Stimulated activated CD8-positive, alpha-beta memory T cell treated with anti-CD3 and anti-CD28 coated beads, Interleukin-4, amount 100 ng/mL, for 1 hour (primary cell): Measurements from ENCODE around the gene SET.
"Not testable (repeated sequence)": the region's sequence is repeated elsewhere in the genome, so short reads cannot be mapped to it uniquely, and the experiment has no call there.

Experiments
- DNase-seq, 2 donors: peaks; one replicate each; pipeline ENCODE4 v3.0.0-alpha.2; 2020; ENCODE audit warnings: low read depth in 2 of 2, low spot score in 1 of 2

Gene SET

DNA sequence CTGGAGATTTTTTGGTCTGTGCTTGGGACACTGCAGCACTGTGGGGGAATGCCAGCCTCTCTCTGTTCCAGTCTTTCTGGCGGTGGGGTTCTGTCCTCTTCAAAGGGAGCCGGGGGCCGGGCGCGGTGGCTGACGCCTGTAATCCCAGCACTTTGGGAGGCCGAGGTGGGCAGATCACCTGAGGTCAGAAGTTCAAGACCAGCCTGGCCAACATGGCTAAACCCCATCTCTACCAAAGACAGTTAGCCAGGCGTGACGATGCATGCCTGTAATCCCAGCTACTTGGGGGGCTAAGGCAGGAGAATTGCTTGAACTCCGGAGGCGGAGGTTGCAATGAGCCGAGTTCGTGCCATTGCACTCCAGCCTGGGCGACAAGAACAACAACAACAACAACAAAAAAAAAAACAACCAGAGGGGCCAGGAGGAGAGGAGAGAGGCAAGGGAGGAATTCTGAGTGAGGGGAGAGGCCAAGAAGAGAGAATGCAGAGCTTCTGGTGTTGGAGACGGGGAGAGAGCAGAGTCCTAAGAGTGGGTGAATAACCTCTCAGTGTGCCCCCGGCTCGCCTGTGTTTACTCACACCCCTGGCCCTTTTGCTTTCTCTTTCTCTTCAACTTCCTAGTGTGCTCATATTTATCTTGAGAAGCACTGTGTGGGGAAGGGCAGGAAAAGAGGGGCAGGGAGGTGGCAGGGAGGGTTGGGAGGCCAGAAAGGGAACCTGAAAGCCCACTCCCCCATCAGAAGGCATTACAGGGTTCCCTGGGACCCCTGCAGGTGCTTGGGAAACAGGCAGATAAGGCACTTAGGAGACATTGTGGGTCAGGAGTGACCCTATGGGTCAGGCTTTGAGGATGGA lies 3.2 kb upstream of the SET start:
- DNase-seq: no peak

DNA sequence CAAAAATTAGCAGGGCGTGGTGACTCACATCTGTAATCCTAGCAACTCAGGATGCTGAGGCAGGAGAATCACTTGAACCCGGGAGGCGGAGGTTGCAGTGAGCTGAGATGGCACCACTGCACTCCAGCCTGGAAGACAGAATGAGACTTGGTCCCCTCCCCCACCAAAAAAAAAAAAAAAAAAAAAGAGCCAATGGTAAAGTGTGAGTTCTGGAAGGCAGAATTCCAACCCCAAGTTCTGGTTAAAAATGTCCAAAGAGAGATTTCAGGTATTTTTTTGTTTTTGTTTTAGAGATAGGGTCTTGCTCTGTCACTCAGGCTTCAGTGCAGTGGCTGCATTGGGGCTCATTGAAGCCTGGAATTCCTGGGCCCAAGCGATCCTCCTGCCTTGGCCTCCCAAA lies 1.6 kb upstream of the SET start:
- no peak for DNase-seq

DNA sequence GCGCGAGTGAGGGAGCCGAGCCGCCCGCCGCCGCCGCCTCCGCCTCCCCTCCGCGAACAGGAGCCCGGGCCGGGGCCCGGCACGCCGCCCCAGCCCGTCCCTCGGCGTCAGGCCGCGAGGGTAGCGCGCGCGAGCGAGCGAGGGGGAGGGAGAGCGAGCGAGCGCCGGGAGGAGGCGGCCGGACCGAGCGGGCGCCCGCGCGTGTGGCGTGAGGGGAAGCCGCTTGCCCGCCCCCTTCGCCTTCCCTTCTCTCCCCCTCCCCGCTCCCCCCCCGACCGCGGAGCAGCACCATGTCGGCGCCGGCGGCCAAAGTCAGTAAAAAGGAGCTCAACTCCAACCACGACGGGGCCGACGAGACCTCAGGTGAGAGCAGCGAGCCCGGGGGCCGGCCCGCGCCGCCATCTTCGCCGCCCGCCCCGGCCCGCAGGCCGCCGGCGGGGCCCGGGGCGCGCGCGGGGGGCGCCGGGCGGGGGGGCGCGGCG lies 312 bp downstream of the SET start:
- no peak for DNase-seq

DNA sequence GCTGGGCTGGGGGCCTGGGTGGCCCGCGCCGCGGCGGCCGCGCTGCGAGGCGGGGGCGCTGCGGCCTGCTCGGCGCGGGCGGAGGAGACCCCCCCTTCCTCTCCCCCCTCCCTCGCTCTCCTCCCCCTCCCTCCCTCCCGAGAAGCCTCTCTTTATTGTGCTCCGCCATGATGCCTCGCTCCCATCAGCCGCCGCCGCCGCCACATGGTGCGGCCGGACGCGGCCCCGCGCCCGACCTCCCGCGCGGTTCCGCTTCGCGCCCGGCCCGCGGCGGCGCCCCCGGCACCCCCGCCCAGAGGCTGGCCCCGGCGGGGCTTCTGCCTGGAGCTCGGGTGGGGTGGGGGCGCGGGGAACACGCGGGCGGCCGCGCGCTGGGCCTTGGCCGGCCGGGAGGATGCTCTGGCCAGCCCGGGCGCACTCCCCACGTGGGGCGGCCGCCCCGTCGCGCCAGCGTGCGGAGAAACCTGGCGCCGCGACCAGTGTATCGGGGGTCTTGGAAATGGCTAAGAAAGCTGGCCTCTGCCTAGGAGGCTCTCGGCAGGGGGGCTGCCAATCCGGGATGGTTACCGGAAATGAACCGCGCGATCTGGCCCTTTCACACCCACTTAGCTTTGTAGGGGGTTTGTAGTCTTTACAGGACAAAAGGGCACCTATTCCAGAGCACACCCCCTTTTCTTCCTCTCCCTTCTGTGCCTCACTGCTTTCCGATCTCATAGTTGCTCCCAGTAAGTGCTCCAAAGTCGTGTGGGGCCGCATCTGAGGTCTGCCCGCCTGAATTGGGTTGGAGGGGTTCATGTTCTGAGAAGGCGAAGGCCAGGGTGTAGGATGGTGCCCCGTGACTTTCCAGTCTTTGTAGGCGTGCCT lies 1.0 kb downstream of the SET start:
- DNase-seq: peak in 1 of 2 donors; percentile 27

DNA sequence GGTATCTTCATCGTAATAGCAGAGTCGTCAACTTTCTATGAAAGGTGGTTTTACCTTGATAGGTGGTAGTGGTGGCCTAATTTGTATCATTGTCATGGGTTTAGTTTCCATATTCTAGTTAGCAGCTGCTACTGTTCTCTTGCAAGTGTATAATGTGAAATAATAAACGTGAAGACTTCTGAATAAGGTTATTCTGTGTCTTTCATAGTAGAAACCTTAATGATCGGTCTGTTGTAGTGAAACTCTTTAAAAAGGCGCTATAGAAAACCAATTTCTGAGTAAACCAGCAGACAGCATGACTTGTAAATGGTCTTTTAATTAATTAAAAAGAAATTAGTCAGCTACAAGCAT lies 1.6 kb downstream of the SET start:
- no peak for DNase-seq

DNA sequence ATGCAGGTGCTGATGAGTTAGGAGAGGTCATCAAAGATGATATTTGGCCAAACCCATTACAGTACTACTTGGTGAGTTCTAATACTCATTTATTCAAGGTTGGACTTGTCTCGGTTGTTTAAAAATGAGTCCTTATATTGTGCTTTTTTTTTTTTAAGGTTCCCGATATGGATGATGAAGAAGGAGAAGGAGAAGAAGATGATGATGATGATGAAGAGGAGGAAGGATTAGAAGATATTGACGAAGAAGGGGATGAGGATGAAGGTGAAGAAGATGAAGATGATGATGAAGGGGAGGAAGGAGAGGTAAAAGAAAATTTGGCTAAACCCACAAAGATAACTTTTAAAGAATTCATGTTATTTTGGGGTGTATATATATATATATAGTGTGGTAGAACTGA lies 4.7 kb downstream of the SET start:
- DNase-seq: not testable (repeated sequence)

DNA sequence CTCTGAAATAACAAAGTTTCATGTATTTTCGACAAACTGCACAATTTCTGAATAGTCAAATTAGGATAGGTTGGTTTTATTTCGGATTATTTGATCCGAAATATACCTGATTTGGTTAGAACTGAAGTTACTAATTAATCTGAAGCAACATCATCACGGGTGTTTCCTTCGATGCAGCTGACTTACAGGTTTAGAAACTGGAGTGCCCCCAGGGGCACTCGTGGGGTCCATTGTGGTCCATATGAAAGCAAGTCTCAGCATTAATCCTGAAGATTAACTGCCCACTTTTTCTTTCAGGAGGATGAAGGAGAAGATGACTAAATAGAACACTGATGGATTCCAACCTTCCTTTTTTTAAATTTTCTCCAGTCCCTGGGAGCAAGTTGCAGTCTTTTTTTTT lies 5.3 kb downstream of the SET start:
- DNase-seq: no peak

DNA sequence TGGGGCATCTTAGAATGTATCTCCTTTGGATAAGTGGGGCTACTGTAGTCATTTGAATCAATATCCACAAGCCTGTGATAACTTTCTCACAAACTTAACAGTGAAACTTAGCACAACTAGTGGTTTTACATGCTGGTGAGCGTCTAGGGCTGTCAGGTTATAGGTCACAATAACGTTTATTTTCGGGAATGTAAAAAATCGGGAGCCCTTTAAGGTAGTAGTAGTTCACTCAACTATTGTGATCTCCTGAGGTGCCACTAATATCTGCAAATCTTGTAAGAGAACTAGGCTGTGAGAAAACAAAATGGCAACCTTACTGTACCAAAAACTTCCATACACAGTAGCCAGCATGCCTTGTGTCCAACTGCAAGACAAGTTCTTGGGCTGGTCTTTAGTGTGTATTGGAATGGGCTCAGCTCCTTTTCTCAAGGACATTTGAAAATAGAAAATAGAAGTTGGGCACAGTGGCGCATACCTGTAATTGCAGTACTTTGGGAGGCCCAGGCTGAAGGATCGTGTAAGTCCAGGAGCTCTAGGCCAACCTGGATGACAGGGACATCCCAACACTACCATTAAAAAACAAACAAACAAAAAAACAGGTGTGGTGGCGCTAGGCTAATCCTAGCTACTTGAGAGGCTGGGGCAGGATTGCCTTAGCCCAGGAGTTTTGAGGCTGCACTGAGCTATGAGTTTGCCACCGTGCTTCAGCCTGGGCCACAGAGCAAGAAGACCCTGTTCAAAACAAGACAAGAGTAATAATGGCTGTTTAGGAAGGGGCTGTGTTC lies 8.1 kb downstream of the SET start:
- DNase-seq: no peak

DNA sequence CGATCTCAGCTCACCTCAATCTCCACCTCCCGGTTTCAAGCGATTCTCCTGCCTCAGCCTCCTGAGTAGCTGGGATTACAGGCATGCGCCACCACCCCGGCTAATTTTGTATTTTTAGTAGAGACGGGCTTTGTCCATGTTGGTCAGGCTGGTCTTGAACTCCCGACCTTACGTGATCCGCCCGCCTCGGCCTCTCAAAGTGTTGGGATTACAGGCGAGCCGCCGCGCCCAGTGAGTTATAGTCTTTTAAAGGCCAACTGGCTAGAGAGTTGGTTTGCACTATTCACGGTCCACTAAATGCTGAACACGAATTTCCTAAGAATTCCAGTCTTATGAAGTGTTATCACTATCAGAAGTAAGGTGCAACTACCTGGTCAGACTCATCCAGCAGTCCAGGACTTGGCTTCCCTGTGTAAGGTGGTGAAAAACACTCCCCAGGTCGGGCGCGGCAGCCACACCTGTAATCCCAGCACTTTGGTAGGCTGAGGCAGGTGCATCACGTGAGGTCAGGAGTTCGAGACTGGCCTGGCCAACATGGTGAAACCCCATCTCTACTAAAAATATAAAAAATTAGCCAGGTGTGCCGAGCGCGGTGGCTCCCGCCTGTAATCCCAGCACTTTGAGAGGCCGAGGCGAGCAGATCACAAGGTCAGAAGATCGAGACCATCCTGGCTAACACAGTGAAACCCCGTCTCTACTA lies 10.2 kb downstream of the SET start:
- not testable (repeated sequence) for DNase-seq

DNA sequence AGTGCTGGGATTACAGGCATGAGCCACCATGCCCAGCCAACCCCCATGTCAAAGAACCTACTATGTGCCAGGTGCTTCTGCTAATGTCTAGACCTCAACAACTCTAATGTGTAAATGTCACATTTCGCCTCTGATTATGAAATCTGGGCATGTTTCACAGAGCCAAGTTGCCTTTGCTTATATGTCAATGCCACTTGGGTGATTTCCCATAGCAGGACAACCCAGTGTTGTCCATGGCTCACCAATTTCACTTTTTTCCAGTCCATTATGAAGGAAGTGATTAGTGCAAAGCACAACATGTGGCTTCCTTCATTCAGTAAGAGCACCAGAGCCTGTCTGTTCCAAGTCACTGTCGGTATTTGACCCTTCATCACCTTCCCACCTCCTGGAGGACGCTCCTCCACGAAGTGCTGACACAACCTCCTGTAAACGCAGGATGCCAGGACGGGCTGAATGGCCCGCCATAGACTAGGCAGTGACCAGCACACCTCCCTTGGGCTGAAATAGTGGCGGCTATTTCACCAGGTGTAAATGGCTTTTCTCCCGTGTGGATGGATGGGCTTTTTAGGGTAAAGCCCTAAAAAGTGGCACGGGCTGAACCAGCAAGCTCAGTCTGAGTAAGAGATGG lies 12.3 kb downstream of the SET start:
- DNase-seq: no peak

DNA sequence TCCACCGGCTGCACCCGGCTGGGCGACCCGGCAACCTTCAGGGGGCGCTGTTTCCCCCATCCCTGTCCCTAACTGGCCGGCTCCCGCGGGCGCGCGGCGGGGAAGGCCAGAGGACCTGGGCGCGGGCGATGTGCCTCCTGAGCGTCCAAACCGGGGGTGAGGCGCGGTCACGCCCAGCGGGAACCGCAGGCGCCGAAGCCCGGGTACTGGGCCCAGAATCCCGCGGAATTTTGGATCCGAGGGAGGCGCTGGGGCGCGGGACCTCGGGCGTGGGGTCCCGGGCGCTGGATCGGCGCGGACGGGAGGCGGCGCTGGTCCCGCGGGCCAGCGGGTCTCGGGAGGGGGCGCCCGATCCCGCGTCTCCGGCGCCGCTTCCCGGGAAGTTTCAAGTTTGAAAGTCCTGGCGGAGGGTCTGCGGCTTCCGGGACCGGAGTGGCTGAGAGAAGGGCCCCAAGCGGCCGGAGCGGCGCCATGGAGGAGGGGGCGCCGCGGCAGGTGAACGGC lies 13.5 kb downstream of the SET start, which contains the start of gene PKN3:
PKN3 (plus strand) TSS at position 59 of the 504 bp plus-strand sequence; CDS start at position 472, 413 bp downstream.
- peak; percentile 69 to 71 for DNase-seq

DNA sequence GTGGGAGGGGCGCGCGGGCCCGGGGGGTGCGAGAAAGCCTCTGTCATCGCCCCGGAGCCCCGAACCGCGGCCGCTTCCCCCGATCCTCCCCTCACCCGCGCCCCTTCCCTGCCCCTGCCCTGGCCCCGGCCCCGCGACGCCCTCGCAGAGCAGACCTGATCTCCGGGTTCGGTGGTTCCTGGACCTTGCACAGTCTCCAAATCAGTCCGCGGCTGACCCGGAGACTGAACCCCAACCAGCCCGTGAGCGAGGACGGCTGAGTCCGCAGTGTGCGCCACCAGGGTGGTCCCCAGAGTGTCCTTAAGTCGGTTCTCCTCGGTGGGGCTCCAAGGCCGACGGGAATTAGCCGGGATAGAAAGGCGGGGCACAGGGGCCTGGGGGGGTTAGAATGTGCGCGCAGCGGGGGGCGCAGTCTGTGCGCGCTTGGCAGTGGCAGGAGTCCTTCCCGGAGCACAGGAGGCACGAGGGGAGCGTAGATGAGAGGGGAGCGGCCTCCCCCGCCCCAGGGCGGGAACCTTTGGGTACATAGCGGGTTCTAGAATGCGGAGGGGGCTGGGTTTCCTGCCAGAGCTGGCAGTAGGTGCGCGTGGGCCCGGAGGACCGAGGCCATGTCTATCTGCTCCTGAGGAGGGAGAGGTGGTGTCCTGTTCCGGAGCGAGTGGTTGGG lies 14.1 kb downstream of the SET start:
- DNase-seq: no peak

DNA sequence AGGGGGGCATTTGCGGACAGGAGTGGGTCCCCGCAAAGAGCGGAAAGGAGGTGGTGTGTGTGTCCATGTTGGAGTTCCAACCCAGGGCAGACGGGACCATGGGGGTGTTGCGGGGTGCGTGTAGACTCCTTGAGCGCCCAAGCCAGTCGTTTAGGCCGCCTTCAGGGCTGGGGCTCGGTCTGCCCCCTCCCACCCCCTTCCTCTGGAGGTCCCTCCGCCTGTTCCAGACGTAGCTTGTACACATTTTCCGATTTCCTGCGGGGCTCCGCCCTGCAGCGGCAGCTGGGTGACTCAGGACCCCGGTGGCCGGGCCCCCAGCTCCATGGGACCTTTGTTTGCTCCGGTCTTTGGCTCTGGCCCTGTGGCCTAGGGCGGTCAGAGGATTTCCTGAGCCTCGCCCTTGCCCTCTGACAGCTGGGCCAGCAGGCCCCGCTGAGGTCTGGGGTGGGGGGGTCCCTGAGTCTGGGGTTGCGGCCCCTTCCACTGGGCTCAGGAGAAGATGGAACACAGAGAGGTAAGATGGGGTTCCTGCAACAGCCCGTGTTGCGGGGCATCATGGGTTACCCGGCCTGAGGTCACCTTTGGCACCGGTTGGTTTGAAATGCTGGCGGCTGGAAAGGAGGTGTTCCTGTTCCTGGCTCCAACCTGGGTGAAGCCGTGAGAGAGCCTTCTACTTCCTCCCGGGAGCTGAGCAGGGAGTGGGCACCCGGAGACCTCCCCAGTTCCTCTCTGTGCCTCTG lies 14.8 kb downstream of the SET start:
- DNase-seq: no peak

DNA sequence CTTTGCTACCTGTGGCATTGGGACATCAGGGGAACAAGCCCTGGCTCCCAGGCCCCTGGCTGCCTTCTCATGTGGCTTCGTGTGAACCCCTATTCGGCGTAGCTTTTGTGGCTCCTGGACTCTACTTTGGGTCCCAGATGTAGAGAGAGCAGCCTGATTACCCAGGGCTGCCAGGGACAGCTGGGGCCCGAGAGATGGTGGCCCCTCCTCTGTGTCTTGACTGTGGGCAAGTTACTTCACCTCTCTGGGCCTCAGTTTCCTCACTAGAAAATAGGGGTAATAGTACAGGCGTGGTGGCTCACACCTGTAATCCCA lies 15.3 kb downstream of the SET start:
- no peak for DNase-seq

DNA sequence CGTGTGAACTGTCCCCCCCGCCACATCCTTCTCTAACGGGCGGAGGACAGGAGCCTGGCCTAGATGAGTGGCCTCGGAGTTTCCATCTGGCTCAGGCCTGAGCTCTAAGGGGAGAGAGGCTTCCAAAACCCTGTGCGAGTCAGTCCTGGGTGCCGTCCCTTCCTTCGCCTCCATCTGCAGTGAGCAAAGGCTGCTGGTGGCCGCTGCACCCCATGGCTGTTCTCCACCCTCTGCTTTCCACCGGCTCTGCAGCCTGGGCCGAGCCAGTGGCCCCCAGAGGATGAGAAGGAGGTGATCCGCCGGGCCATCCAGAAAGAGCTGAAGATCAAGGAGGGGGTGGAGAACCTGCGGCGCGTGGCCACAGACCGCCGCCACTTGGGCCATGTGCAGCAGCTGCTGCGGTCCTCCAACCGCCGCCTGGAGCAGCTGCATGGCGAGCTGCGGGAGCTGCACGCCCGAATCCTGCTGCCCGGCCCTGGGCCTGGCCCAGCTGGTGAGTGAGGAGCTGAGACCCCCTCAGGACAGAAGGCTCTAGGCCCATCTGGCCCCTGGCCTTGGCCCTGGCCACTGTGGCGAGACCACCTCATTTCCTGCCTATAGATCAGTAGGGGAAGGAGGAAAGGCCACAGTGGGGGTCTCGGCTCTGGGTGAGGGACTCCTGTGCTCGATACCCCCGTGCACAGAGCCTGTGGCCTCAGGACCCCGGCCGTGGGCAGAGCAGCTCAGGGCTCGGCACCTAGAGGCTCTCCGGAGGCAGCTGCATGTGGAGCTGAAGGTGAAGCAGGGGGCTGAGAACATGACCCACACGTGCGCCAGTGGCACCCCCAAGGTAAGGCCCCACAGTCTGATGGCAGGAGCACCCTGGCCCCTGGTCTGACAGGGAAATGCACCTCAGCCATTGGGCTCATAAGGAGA lies 16.3 kb downstream of the SET start:
- no peak for DNase-seq

DNA sequence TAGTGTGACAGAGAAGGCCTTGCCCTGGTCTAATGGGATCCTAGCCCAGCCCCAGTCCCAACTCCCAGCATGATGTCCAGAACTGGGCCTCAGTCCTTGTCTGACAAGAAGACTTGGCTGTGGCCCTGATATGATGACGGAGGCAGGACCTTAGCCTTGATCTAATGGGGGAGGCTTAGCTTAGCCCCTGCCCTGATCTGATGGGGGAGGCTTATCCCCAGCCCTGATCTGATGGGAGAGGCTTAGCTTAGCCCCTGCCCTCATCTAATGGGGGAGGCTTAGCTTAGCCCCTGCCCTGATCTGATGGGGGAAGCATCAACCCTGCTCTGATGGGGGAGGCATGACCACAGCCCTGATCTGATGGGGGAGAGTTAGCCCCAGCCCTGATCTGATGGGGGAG lies 17.0 kb downstream of the SET start:
- no peak for DNase-seq

DNA sequence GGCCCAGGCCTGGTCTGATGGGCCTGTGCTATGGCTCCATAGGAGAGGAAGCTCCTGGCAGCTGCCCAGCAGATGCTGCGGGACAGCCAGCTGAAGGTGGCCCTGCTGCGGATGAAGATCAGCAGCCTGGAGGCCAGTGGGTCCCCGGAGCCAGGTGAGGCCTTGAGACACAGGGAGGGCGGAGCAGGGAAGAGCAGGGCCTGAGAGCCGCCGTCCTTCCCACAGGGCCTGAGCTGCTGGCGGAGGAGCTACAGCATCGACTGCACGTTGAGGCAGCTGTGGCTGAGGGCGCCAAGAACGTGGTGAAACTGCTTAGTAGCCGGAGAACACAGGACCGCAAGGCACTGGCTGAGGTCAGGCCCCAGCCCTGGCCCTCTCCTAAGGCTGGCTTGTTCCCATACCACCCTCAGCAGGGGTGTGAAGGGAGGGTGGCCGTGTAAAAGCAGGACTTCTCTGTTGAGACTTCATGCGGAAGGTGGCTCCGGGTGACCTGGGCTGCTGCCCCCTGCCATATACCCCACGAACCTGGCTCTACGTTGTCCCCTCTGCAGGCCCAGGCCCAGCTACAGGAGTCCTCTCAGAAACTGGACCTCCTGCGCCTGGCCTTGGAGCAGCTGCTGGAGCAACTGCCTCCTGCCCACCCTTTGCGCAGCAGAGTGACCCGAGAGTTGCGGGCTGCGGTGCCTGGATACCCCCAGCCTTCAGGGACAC lies 17.8 kb downstream of the SET start:
- DNase-seq: no peak
